Keratinocyte (primary cell): ENCODE results near the gene CENPP. TPM values are rescaled to one million over a fixed set of nuclear protein-coding genes. Genes with fewer than 3 reads are reported as not detected.

ENCODE experiments used
- DNase-seq: peaks from one replicate; pipeline ENCODE4 v3.0.0-alpha.2; 2011; ENCODE audit warnings: low read depth, missing footprints, low spot score
- FAIRE-seq: peaks from 2 replicates; lab custom pipeline; 2011; peaks lifted over from hg19 to GRCh38; lab: Jason Lieb, UNC
- H2AFZ ChIP-seq: 2 replicates; pipeline ENCODE4 v1.6.0; 2012; ENCODE audit warnings: low read length, control low read depth, inconsistent platforms; ENCODE audit not compliant: control insufficient read depth
- H3K27ac ChIP-seq: 2 replicates; pipeline ENCODE4 v1.5.1; 2011; ENCODE audit warnings: low read length; ENCODE audit not compliant: control insufficient read depth, insufficient read depth
- H3K27me3 ChIP-seq: 3 replicates; pipeline ENCODE4 v1.6.0; 2011; ENCODE audit warnings: low read length; ENCODE audit not compliant: control insufficient read depth, insufficient read depth; ENCODE audit errors: extremely low read depth
- H3K36me3 ChIP-seq, 2 experiments: 2 replicates in 1 of 2; 3 replicates in 1 of 2; pipeline ENCODE4 v1.5.1; 2011; ENCODE audit warnings: low read length in 2 of 2, mild to moderate bottlenecking in 1 of 2; ENCODE audit not compliant: control insufficient read depth in 2 of 2, insufficient read depth in 2 of 2; ENCODE audit errors: extremely low read depth in 1 of 2
- H3K4me1 ChIP-seq: 3 replicates; pipeline ENCODE4 v1.5.1; 2011; ENCODE audit warnings: low read length; ENCODE audit not compliant: control insufficient read depth, insufficient read depth; ENCODE audit errors: extremely low read depth
- H3K4me2 ChIP-seq: 3 replicates; pipeline ENCODE4 v1.6.0; 2011; ENCODE audit warnings: low read depth, low read length; ENCODE audit not compliant: control insufficient read depth, insufficient read depth; ENCODE audit errors: extremely low read depth
- H3K4me3 ChIP-seq, 3 experiments: fragments of 200-600 bp in 1 of 3; sonication (generic) in 1 of 3; 2 replicates in 2 of 3; 3 replicates in 1 of 3; pipeline ENCODE4 v1.5.1; 2011 to 2016; ENCODE audit warnings: low read length in 3 of 3, mild to moderate bottlenecking in 3 of 3, control low read depth in 2 of 3, inconsistent platforms in 1 of 3, low read depth in 1 of 3, mixed read lengths in 1 of 3, mixed run types in 1 of 3, moderate library complexity in 1 of 3; ENCODE audit not compliant: control insufficient read depth in 2 of 3, insufficient read depth in 2 of 3; ENCODE audit errors: extremely low read depth in 1 of 3
- H3K79me2 ChIP-seq: 2 replicates; pipeline ENCODE4 v1.6.0; 2012; ENCODE audit warnings: low read length; ENCODE audit not compliant: control insufficient read depth, insufficient read depth
- H3K9ac ChIP-seq: 3 replicates; pipeline ENCODE4 v1.6.0; 2011; ENCODE audit warnings: low read length; ENCODE audit not compliant: control insufficient read depth, insufficient read depth; ENCODE audit errors: extremely low read depth
- H3K9me1 ChIP-seq: 3 replicates; pipeline ENCODE4 v1.6.0; 2011; ENCODE audit warnings: low read length; ENCODE audit not compliant: control insufficient read depth, insufficient read depth; ENCODE audit errors: extremely low read depth
- H3K9me3 ChIP-seq: 2 replicates; pipeline ENCODE4 v1.5.1; 2012; ENCODE audit warnings: low read depth, low read length; ENCODE audit not compliant: control insufficient read depth
- H4K20me1 ChIP-seq: 3 replicates; pipeline ENCODE4 v1.6.0; 2011; ENCODE audit warnings: low read length; ENCODE audit not compliant: control insufficient read depth, insufficient read depth; ENCODE audit errors: extremely low read depth
- EZH2 ChIP-seq: IDR thresholded peaks from one replicate; pipeline ENCODE4 v1.6.1; 2012; ENCODE audit warnings: inconsistent platforms, mild to moderate bottlenecking, low read length, moderate library complexity
- dilution Hi-C: fragments of 300-500 bp; cut with MboI; formaldehyde crosslinking; loops from one replicate; pipeline ENCODE4 v1.7.0; 2020; ENCODE audit warnings: low sequenced_read_pairs; ENCODE audit not compliant: extremely low pct_ligation_motif_present
- polyA plus RNA-seq, 5 experiments: library from polyadenylated mRNA; depleted of rRNA in 3 of 5; stranded (reverse) in 3 of 5; stranded (forward) in 1 of 5; unstranded in 1 of 5; fragments of >200 nt; gene quantifications; 1 replicate in 1 of 5; 2 replicates in 3 of 5; 3 replicates in 1 of 5; pipeline versions ENCODE4 v1.2.1 to v1.2.3, GENCODE V29; 2011 to 2012; ENCODE audit warnings: missing spikeins in 2 of 5, low read depth in 1 of 5, low replicate concordance in 1 of 5
- TF ChIP-seq, protein P1 (sequence below), 3 experiments: IDR thresholded peaks in 1 of 3; conservative IDR thresholded peaks in 1 of 3; optimal IDR thresholded peaks in 1 of 3; 2 replicates in 2 of 3; 3 replicates in 1 of 3; pipeline versions ENCODE3 to v1.5.1; 2011; ENCODE audit warnings: low read length in 3 of 3, mild to moderate bottlenecking in 3 of 3, moderate library complexity in 2 of 3, control low read depth in 1 of 3, inconsistent platforms in 1 of 3; ENCODE audit not compliant: insufficient read depth in 2 of 3; ENCODE audit errors: extremely low read depth in 1 of 3

Gene CENPP
- polyA plus RNA-seq, 1 donor (not counting 4 experiments of a cell fraction or from before 2014, with no cell fraction given) = 6.7 TPM

DNA sequence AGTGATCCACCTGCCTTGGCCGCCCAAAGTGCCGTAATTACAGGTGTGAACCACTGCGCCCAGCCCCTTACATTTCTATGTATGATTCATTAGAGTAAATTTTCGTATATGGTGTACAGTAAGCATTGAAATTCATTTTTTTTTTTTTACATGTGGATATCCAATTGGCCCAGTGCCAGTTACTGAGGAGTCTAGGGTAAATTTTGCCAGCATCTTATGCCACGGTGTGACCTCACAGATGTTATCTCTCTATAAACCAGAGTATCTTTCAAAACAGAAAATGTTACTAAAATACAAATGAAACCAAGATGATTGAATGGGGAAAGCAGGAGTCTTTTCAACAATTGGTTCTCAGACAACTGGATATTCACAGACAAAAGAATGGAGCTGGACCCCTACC, 279.5 kb downstream of the CENPP start:
- Histone ChIP-seq H3K27ac (no peak overlapping the region), H3K9ac (no peak overlapping the region), H3K4me1 (peaks cover 16% of the 10 kb centered on the region), H3K4me3 (no peak overlapping the region), H2AFZ (no peak overlapping the region), H3K9me3 (no peaks in the 10 kb centered on the region), H4K20me1 (no peaks in the 10 kb centered on the region), H3K36me3 (no peaks in the 10 kb centered on the region), H3K4me2 (no peak overlapping the region), H3K79me2 (no peaks in the 10 kb centered on the region), H3K9me1 (no peaks in the 10 kb centered on the region), H3K27me3 (no peaks in the 10 kb centered on the region)
- dilution Hi-C loops = no loop called here
- TF ChIP-seq, protein P1, sequence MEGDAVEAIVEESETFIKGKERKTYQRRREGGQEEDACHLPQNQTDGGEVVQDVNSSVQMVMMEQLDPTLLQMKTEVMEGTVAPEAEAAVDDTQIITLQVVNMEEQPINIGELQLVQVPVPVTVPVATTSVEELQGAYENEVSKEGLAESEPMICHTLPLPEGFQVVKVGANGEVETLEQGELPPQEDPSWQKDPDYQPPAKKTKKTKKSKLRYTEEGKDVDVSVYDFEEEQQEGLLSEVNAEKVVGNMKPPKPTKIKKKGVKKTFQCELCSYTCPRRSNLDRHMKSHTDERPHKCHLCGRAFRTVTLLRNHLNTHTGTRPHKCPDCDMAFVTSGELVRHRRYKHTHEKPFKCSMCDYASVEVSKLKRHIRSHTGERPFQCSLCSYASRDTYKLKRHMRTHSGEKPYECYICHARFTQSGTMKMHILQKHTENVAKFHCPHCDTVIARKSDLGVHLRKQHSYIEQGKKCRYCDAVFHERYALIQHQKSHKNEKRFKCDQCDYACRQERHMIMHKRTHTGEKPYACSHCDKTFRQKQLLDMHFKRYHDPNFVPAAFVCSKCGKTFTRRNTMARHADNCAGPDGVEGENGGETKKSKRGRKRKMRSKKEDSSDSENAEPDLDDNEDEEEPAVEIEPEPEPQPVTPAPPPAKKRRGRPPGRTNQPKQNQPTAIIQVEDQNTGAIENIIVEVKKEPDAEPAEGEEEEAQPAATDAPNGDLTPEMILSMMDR (optimal IDR thresholded peaks at IDR 0.05 in 1 of 3, IDR thresholded peaks at IDR 0.05 in 1 of 3, conservative IDR thresholded peaks at IDR 0.05 in 1 of 3; ENCODE audit: extremely low read depth in 1 of 3, insufficient read depth in 2 of 3, low read length in 3 of 3) = no peak
- no peak for TF ChIP-seq EZH2
- FAIRE-seq (no peak), DNase-seq (no peak)

DNA sequence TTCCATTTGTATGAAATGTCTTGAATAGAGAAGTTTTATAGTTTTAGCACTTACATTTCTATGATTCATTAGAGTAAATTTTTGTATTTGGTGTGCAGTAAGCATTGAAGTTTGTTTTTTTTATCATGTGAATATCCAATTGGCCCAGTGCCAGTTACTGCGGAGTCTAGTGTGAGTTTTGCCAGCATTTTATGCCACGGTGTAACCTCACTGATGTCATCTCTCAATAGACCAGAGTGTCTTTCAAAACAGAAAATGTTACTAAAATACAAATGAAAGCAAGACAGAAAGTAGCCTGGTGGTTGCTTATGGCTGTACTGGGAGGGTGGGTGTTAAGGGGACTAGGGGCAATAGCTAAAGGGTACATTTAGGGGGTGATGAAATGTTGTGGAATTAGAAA, 281.3 kb downstream of the CENPP start:
- TF ChIP-seq EZH2 = no peak
- TF ChIP-seq, protein P1 (optimal IDR thresholded peaks at IDR 0.05 in 1 of 3, IDR thresholded peaks at IDR 0.05 in 1 of 3, conservative IDR thresholded peaks at IDR 0.05 in 1 of 3; ENCODE audit: extremely low read depth in 1 of 3, insufficient read depth in 2 of 3, low read length in 3 of 3) = no peak
- H2AFZ ChIP-seq = no peak overlapping the region
- H3K9me3 ChIP-seq = no peaks in the 10 kb centered on the region
- H3K4me3 ChIP-seq = no peak overlapping the region
- dilution Hi-C loops = no loop called here
- H3K4me2 ChIP-seq = no peak overlapping the region
- no peaks in the 10 kb centered on the region for H4K20me1 ChIP-seq
- H3K4me1 ChIP-seq = peaks cover 7% of the 10 kb centered on the region
- DNase-seq (no peak), FAIRE-seq (no peak)
- no peak overlapping the region for H3K9ac ChIP-seq
- no peak overlapping the region for H3K27ac ChIP-seq
- H3K79me2 ChIP-seq = no peaks in the 10 kb centered on the region
- no peaks in the 10 kb centered on the region for H3K9me1 ChIP-seq
- peaks cover 0 to 5% of the 10 kb centered on the region in 2 experiments for H3K36me3 ChIP-seq
- no peaks in the 10 kb centered on the region for H3K27me3 ChIP-seq
